NOMO-1 (cell line): ENCODE results near the gene EIF1AD.

Experiments used
- DNase-seq, 2 experiments: peaks; one replicate each; lab custom pipeline; 2025; ENCODE audit not compliant: unreplicated experiment in 2 of 2; lab: John Stamatoyannopoulos, UW

The EIF1AD gene

GRCh38 chr11:66006134-66006890, 4.4 kb upstream of the EIF1AD start:
- no peak for DNase-seq

- DNase-seq = no peak
Observed at GRCh38 chr11:66004186-66004585, 2.2 kb upstream of the EIF1AD start.

GRCh38 chr11:66003291-66003690, 1.3 kb upstream of the EIF1AD start:
- DNase-seq = no peak

- peak; percentile 26 to 55 for DNase-seq
Observed at GRCh38 chr11:66002648-66003225, 780 bp upstream of the EIF1AD start.

- no peak for DNase-seq
Observed at GRCh38 chr11:65997286-65997685, 4.7 kb downstream of the EIF1AD start.

- DNase-seq = no peak
Observed at GRCh38 chr11:65992056-65992455, 9.9 kb downstream of the EIF1AD start.

- DNase-seq = peak; percentile 77 to 95
Observed at GRCh38 chr11:65988791-65989592, 13.0 kb downstream of the EIF1AD start.

- DNase-seq = no peak
Observed at GRCh38 chr11:65987336-65987735, 14.6 kb downstream of the EIF1AD start.

GRCh38 chr11:65983589-65983987, 18.4 kb downstream of the EIF1AD start:
- no peak for DNase-seq

- DNase-seq = no peak
Observed at GRCh38 chr11:65982824-65983588, 19.0 kb downstream of the EIF1AD start.

GRCh38 chr11:65981972-65982823, 19.8 kb downstream of the EIF1AD start:
- no peak for DNase-seq

- DNase-seq = no peak
Observed at GRCh38 chr11:65981101-65981740, 20.7 kb downstream of the EIF1AD start.

- DNase-seq = no peak
Observed at GRCh38 chr11:65979261-65979759, 22.6 kb downstream of the EIF1AD start.

GRCh38 chr11:65978391-65979238, 23.3 kb downstream of the EIF1AD start:
- DNase-seq = no peak

GRCh38 chr11:65977621-65978390, 24.2 kb downstream of the EIF1AD start:
- DNase-seq = no peak

GRCh38 chr11:65976216-65977176, 25.5 kb downstream of the EIF1AD start:
- no peak for DNase-seq

GRCh38 chr11:65975771-65976170, 26.2 kb downstream of the EIF1AD start:
- DNase-seq = no peak
